HepG2 (cell line): Measurements from ENCODE around the gene NR1H3. TPM values are rescaled to one million over a fixed set of nuclear protein-coding genes. Genes with fewer than 3 reads are reported as not detected.

Experiments used
- ATM ChIP-seq: fragments of 450-650 bp; IDR thresholded peaks from 2 replicates; pipeline ENCODE4 v1.7.1; 2017; ENCODE audit warnings: mild to moderate bottlenecking, borderline replicate concordance
- CERS6 ChIP-seq: sonication (generic); formaldehyde crosslinking; IDR thresholded peaks from 2 replicates; pipeline ENCODE4 v1.5.0; 2020; ENCODE audit warnings: missing genetic modification reagents
- DMAP1 ChIP-seq: IDR thresholded peaks from 2 replicates; pipeline ENCODE4 v1.6.1; 2016
- E2F1 ChIP-seq: sonication (generic); formaldehyde crosslinking; IDR thresholded peaks from 2 replicates; pipeline ENCODE4 v1.5.0; 2020; ENCODE audit warnings: missing genetic modification reagents
- EP300 ChIP-seq, 3 experiments: sonication (generic) in 1 of 3; formaldehyde crosslinking in 1 of 3; IDR thresholded peaks; 2 replicates each; pipeline versions ENCODE4 v1.5.1 to v1.6.1; 2011 to 2020; ENCODE audit warnings: low read depth in 2 of 3, low read length in 2 of 3, borderline replicate concordance in 1 of 3, improper control_type of control experiment in 1 of 3, mild to moderate bottlenecking in 1 of 3, missing genetic modification reagents in 1 of 3, moderate library complexity in 1 of 3
- GATAD1 ChIP-seq: IDR thresholded peaks from 2 replicates; pipeline ENCODE4 v1.6.1; 2016; ENCODE audit warnings: missing genetic modification reagents, missing compliant biosample characterization
- HNRNPH1 ChIP-seq: fragments of 200-400 bp; formaldehyde crosslinking; optimal IDR thresholded peaks from 2 replicates; pipeline ENCODE3; 2017; ENCODE audit warnings: mild to moderate bottlenecking, low read depth, low read length
- HNRNPL ChIP-seq: fragments of 200-400 bp; formaldehyde crosslinking; IDR thresholded peaks from 2 replicates; pipeline ENCODE4 v1.6.1; 2017; ENCODE audit warnings: mild to moderate bottlenecking, low read depth, low read length
- HOXD1 ChIP-seq: sonication (generic); formaldehyde crosslinking; IDR thresholded peaks from 2 replicates; pipeline ENCODE4 v1.5.0; 2020; ENCODE audit warnings: missing genetic modification reagents
- LCORL ChIP-seq, 2 experiments: fragments of 450-650 bp in 1 of 2; sonication (generic) in 1 of 2; formaldehyde crosslinking in 1 of 2; IDR thresholded peaks; 2 replicates each; pipeline versions ENCODE4 v1.5.0 to v1.6.1; 2017 to 2020; ENCODE audit warnings: antibody characterized with exemption in 1 of 2, missing genetic modification reagents in 1 of 2
- MIER3 ChIP-seq: IDR thresholded peaks from 2 replicates; pipeline ENCODE4 v1.6.1; 2016; ENCODE audit warnings: missing compliant biosample characterization, borderline replicate concordance
- NR1H2 ChIP-seq: sonication (generic); formaldehyde crosslinking; IDR thresholded peaks from 2 replicates; pipeline ENCODE4 v1.8.1; 2022; ENCODE audit warnings: low read depth, missing genetic modification reagents, borderline replicate concordance
- TBX2 ChIP-seq: sonication (generic); formaldehyde crosslinking; IDR thresholded peaks from 2 replicates; pipeline ENCODE4 v1.5.0; 2020; ENCODE audit warnings: missing genetic modification reagents, mild to moderate bottlenecking, borderline replicate concordance
- TFAP4 ChIP-seq: sonication (generic); IDR thresholded peaks from 2 replicates; pipeline ENCODE4 v1.6.1; 2016; ENCODE audit warnings: low read depth, borderline replicate concordance
- TP53 ChIP-seq: sonication (generic); formaldehyde crosslinking; conservative IDR thresholded peaks from 2 replicates; pipeline ENCODE4 v1.4.0; 2020; ENCODE audit warnings: missing genetic modification reagents
- ZNF263 ChIP-seq: sonication (generic); formaldehyde crosslinking; IDR thresholded peaks from 2 replicates; pipeline ENCODE4 v1.4.0; 2020; ENCODE audit warnings: missing genetic modification reagents
- ZNF510 ChIP-seq: sonication (generic); formaldehyde crosslinking; IDR thresholded peaks from 2 replicates; pipeline ENCODE4 v1.4.0; 2020; ENCODE audit warnings: low read depth, mild to moderate bottlenecking, missing genetic modification reagents
- ZNF574 ChIP-seq: sonication (generic); formaldehyde crosslinking; IDR thresholded peaks from 2 replicates; pipeline ENCODE4 v1.4.0; 2020; ENCODE audit warnings: missing genetic modification reagents
- ZNF709 ChIP-seq: sonication (generic); formaldehyde crosslinking; IDR thresholded peaks from 2 replicates; pipeline ENCODE4 v1.5.0; 2020; ENCODE audit warnings: mild to moderate bottlenecking, missing genetic modification reagents
- ZNF710 ChIP-seq: sonication (generic); formaldehyde crosslinking; IDR thresholded peaks from 2 replicates; pipeline ENCODE4 v1.5.0; 2020; ENCODE audit warnings: mild to moderate bottlenecking, missing genetic modification reagents, borderline replicate concordance
- ZNF775 ChIP-seq: sonication (generic); formaldehyde crosslinking; IDR thresholded peaks from 2 replicates; pipeline ENCODE4 v1.4.0; 2020; ENCODE audit warnings: missing genetic modification reagents, mild to moderate bottlenecking, moderate library complexity, borderline replicate concordance
- ZNF878 ChIP-seq: sonication (generic); formaldehyde crosslinking; IDR thresholded peaks from 2 replicates; pipeline ENCODE4 v1.8.1; 2023; ENCODE audit warnings: mild to moderate bottlenecking, missing genetic modification reagents, moderate library complexity
- polyA plus RNA-seq, 8 experiments: library from polyadenylated mRNA; depleted of rRNA in 3 of 8; stranded (reverse) in 7 of 8; unstranded in 1 of 8; fragments of >200 nt; fragmentation: Illumina TruSeq in 4 of 8; extraction: Trizol in 4 of 8; gene quantifications; 2 replicates each; pipeline versions ENCODE4 v1.2.1 to v1.2.3, GENCODE V29; 2011 to 2016; ENCODE audit warnings: low read depth in 4 of 8, missing spikeins in 1 of 8, mixed read lengths in 1 of 8; ENCODE audit not compliant: insufficient read depth in 1 of 8
- total RNA-seq, 5 experiments: library from RNA; depleted of rRNA; stranded (reverse); fragments of >200 nt; fragmentation: Illumina TruSeq; extraction: Trizol; gene quantifications; 2 replicates each; pipeline ENCODE4 v1.2.3, GENCODE V29; 2016; ENCODE audit warnings: low read depth in 1 of 5

NR1H3 gene
- total and polyA plus RNA-seq, 2 of the 13 experiments (the other 11 are each of a cell fraction or from before 2014, with no cell fraction given): 41.8 to 102 TPM

- TF ChIP-seq NR1H2 (CRISPR knock-in tag) (no peak), ZNF574 (CRISPR knock-in tag) (no peak), TBX2 (CRISPR knock-in tag) (peak; percentile 19), EP300 (IDR thresholded peaks at IDR 0.05; ENCODE audit: low read depth in 2 of 2, low read length in 2 of 2) (peak in 1 of 2 experiments; percentile 50; a peak in 2 of 4 replicates), EP300 (CRISPR knock-in tag; IDR thresholded peaks at IDR 0.05; ENCODE audit: borderline replicate concordance) (no peak), TP53 (CRISPR knock-in tag) (no peak; the same call in 1 of the 2 replicates), ZNF710 (no peak), ZNF878 (CRISPR knock-in tag) (no peak), CERS6 (no peak), ZNF775 (CRISPR knock-in tag) (no peak), HOXD1 (CRISPR knock-in tag) (no peak), HNRNPL (no peak), HNRNPH1 (no peak), DMAP1 (CRISPR knock-in tag) (0 out of 2 replicates have a peak, but pooled peaks have one; percentile 26), TFAP4 (peak; percentile 79), MIER3 (CRISPR knock-in tag) (0 out of 2 replicates have a peak, but pooled peaks have one; percentile 27), ATM (no peak), E2F1 (no peak), LCORL (IDR thresholded peaks at IDR 0.05) (no peak), LCORL (CRISPR knock-in tag; IDR thresholded peaks at IDR 0.05) (peak; percentile 72), ZNF510 (CRISPR knock-in tag) (no peak), GATAD1 (0 out of 2 replicates have a peak, but pooled peaks have one; percentile 33), ZNF709 (CRISPR knock-in tag) (no peak), ZNF263 (CRISPR knock-in tag) (peak; percentile 83)
Measured at GRCh38 chr11:47216121-47216798, 41.5 kb upstream of the NR1H3 start (continued).
